ENCODE measurements around the gene CAMK2G. TPM values are rescaled to one million over a fixed set of nuclear protein-coding genes. Genes with fewer than 3 reads are reported as not detected.

Gene CAMK2G
- total RNA-seq, 4 donors from 2014 or later, result 48.6 to 67.5 (median 51.7) TPM

GRCh38 chr10:73769396-73769795 is 105.0 kb downstream of the CAMK2G start:
- peaks cover 18 to 22% of the 10 kb centered on the region in 2 donors for H3K4me1 ChIP-seq
- no peak for ATAC-seq
- H3K27ac ChIP-seq, result no peak overlapping the region
- intact Hi-C loops (cut with DNase I; ENCODE audit: low total_unique reads) (no loop called here), in situ Hi-C loops (cut with MboI; ENCODE audit: low sequenced_read_pairs in 4 of 4) (loop anchor here in 1 of 4 donors (25.0 kb wide), 1 partner anchor 232 kb away; no protein-coding TSS in a partner anchor)
- TF ChIP-seq CTCF (IDR thresholded peaks at IDR 0.05 in 4 of 5, conservative IDR thresholded peaks at IDR 0.05 in 1 of 5) (no peak), POLR2A (IDR thresholded peaks at IDR 0.05) (no peak)
- H3K9me3 ChIP-seq, result no peaks in the 10 kb centered on the region
- DNase-seq, result no peak
- no peak overlapping the region for H3K4me3 ChIP-seq
- H3K36me3 ChIP-seq, result peaks cover 0 to 74% of the 10 kb centered on the region in 2 donors
- H3K27me3 ChIP-seq, result no peaks in the 10 kb centered on the region

- Histone ChIP-seq H3K9me3 (no peaks in the 10 kb centered on the region), H3K36me3 (peaks cover 0 to 74% of the 10 kb centered on the region in 2 donors), H3K4me1 (peaks cover 13 to 16% of the 10 kb centered on the region in 2 donors), H3K27me3 (no peaks in the 10 kb centered on the region), H3K27ac (no peak overlapping the region), H3K4me3 (no peak overlapping the region)
- intact Hi-C loops (cut with DNase I; ENCODE audit: low total_unique reads), result no loop called here
- TF ChIP-seq CTCF (IDR thresholded peaks at IDR 0.05 in 4 of 5, conservative IDR thresholded peaks at IDR 0.05 in 1 of 5), result no peak
- no peak for TF ChIP-seq POLR2A (IDR thresholded peaks at IDR 0.05)
- no peak for DNase-seq
- in situ Hi-C loops (cut with MboI; ENCODE audit: low sequenced_read_pairs in 4 of 4), result loop anchor here in 1 of 4 donors (25.0 kb wide), 1 partner anchor 232 kb away; no protein-coding TSS in a partner anchor
- no peak for ATAC-seq
Measured at GRCh38 chr10:73768881-73769280, 105.5 kb downstream of the CAMK2G start.

GRCh38 chr10:73765066-73765465 is 109.3 kb downstream of the CAMK2G start:
- intact Hi-C loops (cut with DNase I; ENCODE audit: low total_unique reads) (no loop called here), in situ Hi-C loops (cut with MboI; ENCODE audit: low sequenced_read_pairs in 4 of 4) (loop anchor here in 1 of 4 donors (25.0 kb wide), 1 partner anchor 228 kb away; no protein-coding TSS in a partner anchor)
- Histone ChIP-seq H3K27me3 (no peaks in the 10 kb centered on the region), H3K36me3 (peaks cover 0 to 100% of the 10 kb centered on the region in 2 donors), H3K4me1 (no peaks in the 10 kb centered on the region), H3K27ac (no peak overlapping the region), H3K9me3 (no peaks in the 10 kb centered on the region), H3K4me3 (no peak overlapping the region)
- TF ChIP-seq CTCF (IDR thresholded peaks at IDR 0.05 in 4 of 5, conservative IDR thresholded peaks at IDR 0.05 in 1 of 5) (no peak), POLR2A (IDR thresholded peaks at IDR 0.05) (no peak)
- DNase-seq (no peak), ATAC-seq (no peak)

- no peaks in the 10 kb centered on the region for H3K27me3 ChIP-seq
- in situ Hi-C loops (cut with MboI; ENCODE audit: low sequenced_read_pairs in 4 of 4) (loop anchor here in 1 of 4 donors (25.0 kb wide), 1 partner anchor 226 kb away; no protein-coding TSS in a partner anchor), intact Hi-C loops (cut with DNase I; ENCODE audit: low total_unique reads) (no loop called here)
- TF ChIP-seq CTCF (IDR thresholded peaks at IDR 0.05 in 4 of 5, conservative IDR thresholded peaks at IDR 0.05 in 1 of 5) (no peak), POLR2A (IDR thresholded peaks at IDR 0.05) (no peak)
- peaks cover 0 to 96% of the 10 kb centered on the region in 2 donors for H3K36me3 ChIP-seq
- DNase-seq, result no peak
- no peaks in the 10 kb centered on the region for H3K9me3 ChIP-seq
- ATAC-seq, result no peak
- no peak overlapping the region for H3K4me3 ChIP-seq
- H3K27ac ChIP-seq, result no peak overlapping the region
- H3K4me1 ChIP-seq, result no peaks in the 10 kb centered on the region
Measured at GRCh38 chr10:73763343-73763742, 111.0 kb downstream of the CAMK2G start.

- no peaks in the 10 kb centered on the region for H3K27me3 ChIP-seq
- peaks cover 0 to 91% of the 10 kb centered on the region in 2 donors for H3K36me3 ChIP-seq
- ATAC-seq, result no peak
- DNase-seq, result no peak
- no peak overlapping the region for H3K4me3 ChIP-seq
- H3K4me1 ChIP-seq, result no peaks in the 10 kb centered on the region
- H3K27ac ChIP-seq, result no peak overlapping the region
- no peaks in the 10 kb centered on the region for H3K9me3 ChIP-seq
- no peak for TF ChIP-seq POLR2A (IDR thresholded peaks at IDR 0.05)
- TF ChIP-seq CTCF (IDR thresholded peaks at IDR 0.05 in 4 of 5, conservative IDR thresholded peaks at IDR 0.05 in 1 of 5), result no peak
- intact Hi-C loops (cut with DNase I; ENCODE audit: low total_unique reads) (no loop called here), in situ Hi-C loops (cut with MboI; ENCODE audit: low sequenced_read_pairs in 4 of 4) (loop anchor here in 1 of 4 donors (25.0 kb wide), 1 partner anchor 226 kb away; no protein-coding TSS in a partner anchor)
Measured at GRCh38 chr10:73762915-73763314, 111.4 kb downstream of the CAMK2G start.
